ENCODE results near the gene CNIH2. TPM values are rescaled to one million over a fixed set of nuclear protein-coding genes. Genes with fewer than 3 reads are reported as not detected.

The CNIH2 gene
- total and polyA plus RNA-seq, 9 of the 15 experiments (the other 6 are each of a cell fraction or from before 2014, with no cell fraction given) = 0.26 to 0.89 (median 0.40) TPM; not detected in 4

GRCh38 chr11:66266378-66267038 lies 11.5 kb upstream of the CNIH2 start:
- H3K9me1 ChIP-seq (ENCODE audit: control insufficient read depth, insufficient read depth, low read length) = no peaks in the 10 kb centered on the region
- peaks cover 10% of the 10 kb centered on the region; the same call in 1 of the 2 replicates for H4K20me1 ChIP-seq (replicated peaks; ENCODE audit: control insufficient read depth, insufficient read depth, low read length)
- H3K4me3 ChIP-seq = no peak overlapping the region
- no peaks in the 10 kb centered on the region for H3K9me3 ChIP-seq (replicated peaks; ENCODE audit: control insufficient read depth, insufficient read depth, low read depth, low read length)
- ATAC-seq (no peak), FAIRE-seq (no peak), DNase-seq (ENCODE audit: extremely low read depth in 1 of 4, low spot score in 3 of 4) (no peak)
- ChIA-PET CTCF (ENCODE audit: low intra/inter-chr PET ratio) (no interaction called here), POLR2A (interaction anchor here (0.6 to 2.2 kb wide), 3 partner anchors 15 to 47 kb away, joined by 3 to 11 read pairs (median 4); no protein-coding TSS in a partner anchor)
- intact Hi-C loops (cut with micrococcal nuclease) = no loop called here
- 75% methylated on average over 14 of the region's 20 CpGs for WGBS (ENCODE audit: insufficient coverage, low coverage, missing lambda C conversion rate)
- peaks cover 65% of the 10 kb centered on the region; the same call in 2 of the 3 replicates for H3K36me3 ChIP-seq (ENCODE audit: control insufficient read depth, insufficient read depth, low read length)
- H3K4me1 ChIP-seq (replicated peaks in 1 of 2; ENCODE audit: control insufficient read depth in 2 of 2, insufficient read depth in 2 of 2, low read length in 2 of 2) = peaks cover 5 to 47% of the 10 kb centered on the region in 2 experiments; a peak in 4 of 5 replicates
- H3K27me3 ChIP-seq (ENCODE audit: control insufficient read depth in 2 of 2, insufficient read depth in 2 of 2, low read length in 2 of 2) = no peaks in the 10 kb centered on the region
- peak overlapping the region; percentile 98; the same call in 1 of the 2 replicates for H3K4me2 ChIP-seq (ENCODE audit: insufficient read depth, low read length)
- H3K79me2 ChIP-seq (ENCODE audit: control insufficient read depth, insufficient read depth, low read length) = peaks cover 28% of the 10 kb centered on the region
- H3K27ac ChIP-seq (ENCODE audit: extremely low read depth, low read depth, low read length) = no peak overlapping the region
- H3K9ac ChIP-seq (ENCODE audit: insufficient read depth in 1 of 2, low read depth in 2 of 2, low read length in 2 of 2) = peak overlapping the region in 1 of 2 experiments; percentile 86; a peak in 2 of 4 replicates
- no peak for TF ChIP-seq SRSF9 (IDR thresholded peaks at IDR 0.05; ENCODE audit: borderline replicate concordance, low read depth, low read length)
- TF ChIP-seq ZNF561 (CRISPR knock-in tag; conservative IDR thresholded peaks at IDR 0.05) = no peak
- TF ChIP-seq TEAD4 (IDR thresholded peaks at IDR 0.05; ENCODE audit: low read length) = no peak
- no peak for TF ChIP-seq TEAD4 (CRISPR knock-in tag; IDR thresholded peaks at IDR 0.05; ENCODE audit: borderline replicate concordance)
- no peak overlapping the region for H2AFZ ChIP-seq (ENCODE audit: low read depth, low read length)
- in situ Hi-C loops (cut with MboI) = no loop called here
- no TSS peak for BruUV-seq (replicated peaks)

DNA sequence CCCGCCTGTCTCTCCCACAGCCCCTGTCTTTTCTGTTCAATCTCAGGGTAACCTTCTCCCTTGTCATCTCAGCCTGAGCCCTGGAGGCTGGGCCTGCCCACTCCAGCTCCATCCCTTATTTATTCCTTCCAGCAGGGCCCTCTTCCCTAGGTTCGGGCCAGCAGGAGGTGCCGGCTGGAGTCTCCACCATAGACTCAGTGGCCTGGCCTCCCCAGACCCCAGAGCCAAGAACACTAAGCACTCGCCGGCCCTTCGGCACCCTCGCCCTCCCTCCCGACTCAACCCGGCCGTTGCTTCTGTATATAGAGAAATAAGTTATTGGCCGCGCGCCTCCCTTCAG lies 11.0 kb upstream of the CNIH2 start:
- Histone ChIP-seq H3K79me2 (ENCODE audit: control insufficient read depth, insufficient read depth, low read length) (peaks cover 29% of the 10 kb centered on the region), H3K9me3 (replicated peaks; ENCODE audit: control insufficient read depth, insufficient read depth, low read depth, low read length) (no peaks in the 10 kb centered on the region), H3K4me2 (ENCODE audit: insufficient read depth, low read length) (peak overlapping the region; percentile 98), H3K4me3 (peak overlapping the region; percentile 100), H3K9ac (ENCODE audit: insufficient read depth in 1 of 2, low read depth in 2 of 2, low read length in 2 of 2) (peak overlapping the region in 1 of 2 experiments; percentile 86; a peak in 2 of 4 replicates), H2AFZ (ENCODE audit: low read depth, low read length) (peak overlapping the region; percentile 89), H3K4me1 (replicated peaks in 1 of 2; ENCODE audit: control insufficient read depth in 2 of 2, insufficient read depth in 2 of 2, low read length in 2 of 2) (peaks cover 5 to 47% of the 10 kb centered on the region in 2 experiments; a peak in 4 of 5 replicates), H3K9me1 (ENCODE audit: control insufficient read depth, insufficient read depth, low read length) (no peaks in the 10 kb centered on the region), H3K27me3 (ENCODE audit: control insufficient read depth in 2 of 2, insufficient read depth in 2 of 2, low read length in 2 of 2) (no peaks in the 10 kb centered on the region), H4K20me1 (replicated peaks; ENCODE audit: control insufficient read depth, insufficient read depth, low read length) (peaks cover 10% of the 10 kb centered on the region; the same call in 1 of the 2 replicates), H3K27ac (ENCODE audit: extremely low read depth, low read depth, low read length) (peak overlapping the region; percentile 95; the same call in 2 of the 3 replicates), H3K36me3 (ENCODE audit: control insufficient read depth, insufficient read depth, low read length) (peaks cover 65% of the 10 kb centered on the region; the same call in 2 of the 3 replicates)
- CTCF ChIA-PET (ENCODE audit: low intra/inter-chr PET ratio) = no interaction called here
- peak; percentile 2 for ATAC-seq
- POLR2A ChIA-PET = interaction anchor here (0.6 to 2.8 kb wide), 5 partner anchors 10 to 47 kb away, joined by 3 to 17 read pairs (median 4); partner anchors contain the start of gene YIF1A
- DNase-seq (ENCODE audit: extremely low read depth in 1 of 4, low spot score in 3 of 4) = no peak
- 33% methylated on average over 13 of the region's 13 CpGs for WGBS (ENCODE audit: insufficient coverage, low coverage, missing lambda C conversion rate)
- no peak for FAIRE-seq
- BruUV-seq (replicated peaks) = no TSS peak
- intact Hi-C loops (cut with micrococcal nuclease) (no loop called here), in situ Hi-C loops (cut with MboI) (no loop called here)
- TF ChIP-seq NR4A1 (CRISPR knock-in tag; IDR thresholded peaks at IDR 0.05) (no peak), NR4A1 (tag; IDR thresholded peaks at IDR 0.05) (no peak), ZNF518B (CRISPR knock-in tag; IDR thresholded peaks at IDR 0.05) (no peak), ZNF41 (CRISPR knock-in tag; conservative IDR thresholded peaks at IDR 0.05) (no peak)
- TF ChIP-seq, protein P1, sequence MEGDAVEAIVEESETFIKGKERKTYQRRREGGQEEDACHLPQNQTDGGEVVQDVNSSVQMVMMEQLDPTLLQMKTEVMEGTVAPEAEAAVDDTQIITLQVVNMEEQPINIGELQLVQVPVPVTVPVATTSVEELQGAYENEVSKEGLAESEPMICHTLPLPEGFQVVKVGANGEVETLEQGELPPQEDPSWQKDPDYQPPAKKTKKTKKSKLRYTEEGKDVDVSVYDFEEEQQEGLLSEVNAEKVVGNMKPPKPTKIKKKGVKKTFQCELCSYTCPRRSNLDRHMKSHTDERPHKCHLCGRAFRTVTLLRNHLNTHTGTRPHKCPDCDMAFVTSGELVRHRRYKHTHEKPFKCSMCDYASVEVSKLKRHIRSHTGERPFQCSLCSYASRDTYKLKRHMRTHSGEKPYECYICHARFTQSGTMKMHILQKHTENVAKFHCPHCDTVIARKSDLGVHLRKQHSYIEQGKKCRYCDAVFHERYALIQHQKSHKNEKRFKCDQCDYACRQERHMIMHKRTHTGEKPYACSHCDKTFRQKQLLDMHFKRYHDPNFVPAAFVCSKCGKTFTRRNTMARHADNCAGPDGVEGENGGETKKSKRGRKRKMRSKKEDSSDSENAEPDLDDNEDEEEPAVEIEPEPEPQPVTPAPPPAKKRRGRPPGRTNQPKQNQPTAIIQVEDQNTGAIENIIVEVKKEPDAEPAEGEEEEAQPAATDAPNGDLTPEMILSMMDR (IDR thresholded peaks at IDR 0.05 in 2 of 3, conservative IDR thresholded peaks at IDR 0.05 in 1 of 3; ENCODE audit: insufficient read depth in 2 of 3, low read depth in 1 of 3, low read length in 3 of 3) = 0 out of 6 replicates have a peak, but pooled peaks of 1 of the 3 experiments have one; percentile 4

All from K562 (cell line).